ENCODE measurements around the gene PACS1.
"Not testable (repeated sequence)": the region's sequence is repeated elsewhere in the genome, so short reads cannot be mapped to it uniquely, and the experiment has no call there.

Gene PACS1

DNA sequence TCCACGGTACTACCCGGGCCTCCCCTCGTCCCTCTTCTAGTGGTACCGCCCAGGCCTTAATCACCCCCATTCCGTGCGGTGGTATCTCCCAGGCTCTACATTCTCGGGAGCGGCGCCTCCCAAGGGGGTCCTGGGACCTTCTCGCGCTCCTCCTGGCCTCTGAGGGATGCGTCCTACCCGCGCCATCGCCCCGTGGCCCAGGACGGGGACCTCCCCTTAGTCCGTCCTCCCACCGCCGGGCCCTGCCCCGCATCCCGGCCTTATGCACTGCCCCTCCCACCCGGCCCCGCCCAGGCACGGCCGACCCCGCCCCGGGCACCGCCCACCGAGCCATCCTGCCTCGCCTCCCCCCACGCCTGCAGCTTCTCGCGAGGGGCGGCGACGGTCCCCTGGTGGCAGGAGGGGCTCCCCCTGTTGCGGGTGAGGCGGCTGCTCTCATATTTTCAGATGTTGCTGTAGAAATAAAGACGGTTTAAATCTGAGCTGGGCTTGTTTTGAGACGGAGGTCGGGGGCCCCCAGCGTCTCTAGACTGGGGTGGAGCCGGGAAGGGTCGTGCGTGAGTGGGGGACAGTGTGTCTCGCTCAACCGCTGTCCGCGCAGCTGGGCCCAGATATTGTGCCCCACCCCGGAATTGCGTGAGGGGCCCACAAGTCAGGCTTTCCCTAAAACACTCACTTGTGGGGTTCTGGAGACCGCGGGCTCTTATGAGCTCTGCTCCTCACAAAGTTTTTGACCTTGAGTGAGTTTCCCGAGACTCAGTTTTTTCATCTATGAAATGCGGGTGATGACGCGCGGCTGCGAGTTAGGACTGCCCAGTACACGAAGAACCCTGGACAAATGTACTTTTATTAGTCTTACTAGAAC, 197.5 kb downstream of the PACS1 start:
- Histone ChIP-seq H3K36me3 (ENCODE audit: control insufficient read depth in 2 of 2, insufficient read depth in 2 of 2, low read length in 2 of 2) (peaks cover 30% of the 10 kb centered on the region in 2 donors), H3K4me1 (ENCODE audit: control insufficient read depth, insufficient read depth, low read length) (peaks cover 39% of the 10 kb centered on the region)

DNA sequence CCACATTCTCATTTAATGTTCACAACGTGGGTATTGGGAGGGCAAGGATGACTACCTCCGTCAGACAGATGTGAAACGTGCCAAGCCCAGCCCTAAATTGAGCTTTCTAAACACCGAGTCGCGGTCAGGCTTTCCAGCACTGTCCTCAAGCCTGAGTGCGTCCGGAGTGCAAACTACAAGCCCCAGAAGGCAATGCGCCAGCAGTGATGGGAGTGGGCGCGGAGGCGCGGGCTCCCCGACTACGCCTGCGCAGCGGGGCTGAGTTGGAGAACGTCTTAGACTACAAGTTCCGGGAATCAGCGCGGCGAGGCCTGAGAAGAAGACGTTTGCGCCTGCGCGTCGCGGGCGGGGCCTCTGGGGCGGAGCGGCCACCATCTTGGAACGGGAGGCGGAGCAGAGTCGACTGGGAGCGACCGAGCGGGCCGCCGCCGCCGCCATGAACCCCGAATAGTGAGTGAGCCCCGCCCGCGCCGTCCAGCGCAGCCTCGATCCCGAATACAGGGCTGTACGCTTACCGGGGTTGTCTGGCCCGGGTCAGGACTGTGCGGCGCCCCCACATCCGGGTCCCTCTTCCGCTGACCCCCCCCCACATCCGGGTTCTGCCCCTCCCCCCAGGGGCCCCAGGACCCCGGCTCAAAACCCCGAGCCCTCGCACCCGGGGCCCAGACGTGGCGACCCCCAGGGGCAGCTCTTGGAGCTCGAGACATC, 198.3 kb downstream of the PACS1 start, which contains the start of gene RAB1B:
RAB1B (plus strand) TSS at position 396 of the 708 bp plus-strand sequence; CDS start at position 437, 41 bp downstream.
- H3K4me1 ChIP-seq (ENCODE audit: control insufficient read depth, insufficient read depth, low read length) = peaks cover 39% of the 10 kb centered on the region
- peak within 1 kb of the TSS; percentile 77 to 91 for H3K4me3 ChIP-seq (ENCODE audit: low read length in 2 of 2)
- H3K27me3 ChIP-seq (ENCODE audit: control insufficient read depth in 1 of 2, insufficient read depth in 2 of 2, low read length in 2 of 2) = no peaks in the 10 kb centered on the region
- H3K9me3 ChIP-seq (ENCODE audit: control insufficient read depth in 2 of 2, low read length in 2 of 2) = no peaks in the 10 kb centered on the region
- peak within 1 kb of the TSS; percentile 77 to 98 for H3K9ac ChIP-seq (ENCODE audit: low read length in 2 of 2)
- peaks cover 31% of the 10 kb centered on the region in 2 donors for H3K36me3 ChIP-seq (ENCODE audit: control insufficient read depth in 2 of 2, insufficient read depth in 2 of 2, low read length in 2 of 2)
- H3K27ac ChIP-seq (ENCODE audit: low read length) = peak within 1 kb of the TSS; percentile 98

More for the DNA sequence above, 197.5 kb downstream of the PACS1 start:
- H3K9ac ChIP-seq (ENCODE audit: low read length in 2 of 2) = peak overlapping the region; percentile 77 to 98
- no peaks in the 10 kb centered on the region for H3K9me3 ChIP-seq (ENCODE audit: control insufficient read depth in 2 of 2, low read length in 2 of 2)
- H3K27me3 ChIP-seq (ENCODE audit: control insufficient read depth in 1 of 2, insufficient read depth in 2 of 2, low read length in 2 of 2) = no peaks in the 10 kb centered on the region
- peak overlapping the region; percentile 98 for H3K27ac ChIP-seq (ENCODE audit: low read length)
- H3K4me3 ChIP-seq (ENCODE audit: low read length in 2 of 2) = peak overlapping the region; percentile 77 to 91

DNA sequence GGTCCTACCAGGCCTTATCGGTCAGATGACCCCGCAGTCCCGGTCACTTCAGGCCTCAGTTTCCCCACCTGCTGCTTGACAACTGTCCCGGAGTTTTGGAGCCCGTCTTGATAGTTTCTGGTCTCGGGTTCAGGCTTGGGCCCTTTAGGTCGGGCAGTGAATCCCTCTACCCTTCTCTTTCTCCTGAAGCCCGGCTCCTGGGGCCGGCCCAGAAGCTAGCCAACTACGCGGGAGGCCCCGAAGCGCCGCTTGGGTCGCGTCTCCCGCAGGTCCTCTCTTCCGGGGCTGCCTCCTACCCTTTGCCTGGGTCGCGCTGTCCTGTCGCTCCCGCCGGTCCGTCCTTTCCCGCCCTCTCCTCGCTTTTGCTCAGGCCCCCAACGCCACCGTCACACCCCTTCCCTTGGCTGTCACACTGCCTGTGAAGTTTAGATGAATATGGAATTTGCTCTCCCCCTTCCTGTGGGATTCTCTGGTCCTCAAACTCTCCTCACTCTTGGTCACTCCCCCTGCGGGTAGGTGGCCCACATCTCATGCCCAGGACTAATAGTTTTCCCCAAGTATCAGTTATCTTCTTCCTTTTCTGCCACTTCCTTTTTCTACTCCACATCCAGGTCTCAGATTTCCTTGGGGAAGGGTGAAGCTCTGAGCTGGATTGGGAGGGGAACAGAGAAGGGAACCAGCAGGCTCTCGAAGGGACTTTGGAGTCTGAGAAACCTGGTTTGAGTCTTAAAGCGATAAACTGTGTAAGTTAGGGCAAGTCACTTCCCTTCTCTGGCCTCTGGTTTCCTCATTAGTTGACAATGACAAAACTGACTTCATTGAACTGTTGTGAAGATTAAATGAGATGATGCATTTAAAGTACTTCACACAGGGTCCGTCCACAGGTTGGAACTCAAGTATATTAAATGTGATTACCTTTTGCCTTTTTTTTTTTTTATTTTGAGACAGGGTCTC, 199.2 kb downstream of the PACS1 start:
- peak overlapping the region; percentile 54 to 91 for H3K4me3 ChIP-seq (ENCODE audit: low read length in 2 of 2)
- H3K9me3 ChIP-seq (ENCODE audit: control insufficient read depth in 2 of 2, low read length in 2 of 2) = no peaks in the 10 kb centered on the region
- H3K36me3 ChIP-seq (ENCODE audit: control insufficient read depth in 2 of 2, insufficient read depth in 2 of 2, low read length in 2 of 2) = peaks cover 31 to 37% of the 10 kb centered on the region in 2 donors
- peak overlapping the region; percentile 98 for H3K27ac ChIP-seq (ENCODE audit: low read length)
- peak overlapping the region; percentile 77 to 98 for H3K9ac ChIP-seq (ENCODE audit: low read length in 2 of 2)
- H3K27me3 ChIP-seq (ENCODE audit: control insufficient read depth in 1 of 2, insufficient read depth in 2 of 2, low read length in 2 of 2) = no peaks in the 10 kb centered on the region
- H3K4me1 ChIP-seq (ENCODE audit: control insufficient read depth, insufficient read depth, low read length) = peaks cover 39% of the 10 kb centered on the region

DNA sequence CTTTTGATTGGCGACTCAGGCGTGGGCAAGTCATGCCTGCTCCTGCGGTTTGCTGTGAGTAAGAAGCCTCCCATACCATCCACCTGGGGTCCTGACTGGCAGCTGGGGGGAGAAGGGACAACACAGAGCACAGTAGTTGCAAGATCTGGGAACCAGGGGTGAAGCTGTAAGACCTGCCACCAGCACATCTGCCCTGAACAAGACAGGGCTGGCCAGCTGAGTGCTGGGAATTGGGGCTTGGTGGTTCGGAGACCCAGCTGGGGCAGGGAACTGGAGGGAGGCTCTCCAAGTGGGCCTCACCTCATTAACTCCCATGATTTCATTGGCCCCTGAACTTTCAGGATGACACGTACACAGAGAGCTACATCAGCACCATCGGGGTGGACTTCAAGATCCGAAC, 201.7 kb downstream of the PACS1 start:
- no peak overlapping the region for H3K27ac ChIP-seq (ENCODE audit: low read length)
- no peaks in the 10 kb centered on the region for H3K27me3 ChIP-seq (ENCODE audit: control insufficient read depth in 1 of 2, insufficient read depth in 2 of 2, low read length in 2 of 2)
- peaks cover 44% of the 10 kb centered on the region in 2 donors for H3K36me3 ChIP-seq (ENCODE audit: control insufficient read depth in 2 of 2, insufficient read depth in 2 of 2, low read length in 2 of 2)
- H3K4me1 ChIP-seq (ENCODE audit: control insufficient read depth, insufficient read depth, low read length) = peaks cover 26% of the 10 kb centered on the region
- no peak overlapping the region for H3K9ac ChIP-seq (ENCODE audit: low read length in 2 of 2)
- H3K4me3 ChIP-seq (ENCODE audit: low read length in 2 of 2) = no peak overlapping the region
- no peaks in the 10 kb centered on the region for H3K9me3 ChIP-seq (ENCODE audit: control insufficient read depth in 2 of 2, low read length in 2 of 2)

DNA sequence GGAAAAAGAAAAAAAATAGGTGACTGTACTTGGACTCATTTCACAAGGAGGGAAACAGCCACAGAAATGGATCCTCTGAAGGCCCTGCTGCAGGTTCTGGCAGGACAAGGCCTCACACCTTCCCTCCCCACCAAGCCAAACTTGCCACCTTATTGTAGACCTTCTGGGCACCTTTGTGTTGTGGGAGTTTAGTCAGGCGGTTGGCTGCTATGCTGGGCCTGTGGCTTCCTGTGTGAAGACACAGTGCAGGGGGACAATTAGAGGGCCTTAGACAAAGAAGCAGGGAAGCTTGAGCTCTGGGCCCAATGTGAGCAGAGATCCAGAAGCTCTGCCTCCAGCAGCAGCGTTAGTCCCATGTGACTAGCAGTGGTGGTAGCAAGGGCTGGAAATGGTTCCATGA, 202.5 kb downstream of the PACS1 start:
- no peak overlapping the region for H3K27ac ChIP-seq (ENCODE audit: low read length)
- H3K9ac ChIP-seq (ENCODE audit: low read length in 2 of 2) = no peak overlapping the region
- H3K9me3 ChIP-seq (ENCODE audit: control insufficient read depth in 2 of 2, low read length in 2 of 2) = no peaks in the 10 kb centered on the region
- H3K36me3 ChIP-seq (ENCODE audit: control insufficient read depth in 2 of 2, insufficient read depth in 2 of 2, low read length in 2 of 2) = peaks cover 44% of the 10 kb centered on the region in 2 donors
- no peaks in the 10 kb centered on the region for H3K27me3 ChIP-seq (ENCODE audit: control insufficient read depth in 1 of 2, insufficient read depth in 2 of 2, low read length in 2 of 2)
- no peak overlapping the region for H3K4me3 ChIP-seq (ENCODE audit: low read length in 2 of 2)
- peaks cover 24% of the 10 kb centered on the region for H3K4me1 ChIP-seq (ENCODE audit: control insufficient read depth, insufficient read depth, low read length)

DNA sequence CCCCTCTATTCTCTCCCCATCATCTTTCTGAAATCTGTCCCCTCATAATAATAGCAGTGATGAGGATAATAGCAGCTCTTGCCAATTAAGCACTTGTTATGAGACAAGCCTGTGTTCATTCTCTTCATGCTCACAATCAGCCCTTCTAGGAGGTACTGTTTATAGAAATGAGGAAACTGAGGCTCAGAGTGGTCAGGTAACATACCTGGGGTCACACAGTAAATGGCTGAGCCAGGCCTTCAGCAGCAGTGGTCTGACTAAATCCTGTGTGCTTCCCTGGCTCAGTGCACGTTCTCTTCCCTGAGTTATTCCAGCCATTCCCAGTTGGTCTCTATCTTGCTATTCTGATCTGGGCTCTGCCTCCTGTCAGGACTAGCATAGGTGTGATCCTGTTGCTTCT, 204.1 kb downstream of the PACS1 start:
- Histone ChIP-seq H3K9ac (ENCODE audit: low read length in 2 of 2) (no peak overlapping the region), H3K27ac (ENCODE audit: low read length) (no peak overlapping the region), H3K4me3 (ENCODE audit: low read length in 2 of 2) (no peak overlapping the region), H3K36me3 (ENCODE audit: control insufficient read depth in 2 of 2, insufficient read depth in 2 of 2, low read length in 2 of 2) (peaks cover 44% of the 10 kb centered on the region in 2 donors), H3K27me3 (ENCODE audit: control insufficient read depth in 1 of 2, insufficient read depth in 2 of 2, low read length in 2 of 2) (no peaks in the 10 kb centered on the region), H3K4me1 (ENCODE audit: control insufficient read depth, insufficient read depth, low read length) (peaks cover 21% of the 10 kb centered on the region), H3K9me3 (ENCODE audit: control insufficient read depth in 2 of 2, low read length in 2 of 2) (no peaks in the 10 kb centered on the region)

DNA sequence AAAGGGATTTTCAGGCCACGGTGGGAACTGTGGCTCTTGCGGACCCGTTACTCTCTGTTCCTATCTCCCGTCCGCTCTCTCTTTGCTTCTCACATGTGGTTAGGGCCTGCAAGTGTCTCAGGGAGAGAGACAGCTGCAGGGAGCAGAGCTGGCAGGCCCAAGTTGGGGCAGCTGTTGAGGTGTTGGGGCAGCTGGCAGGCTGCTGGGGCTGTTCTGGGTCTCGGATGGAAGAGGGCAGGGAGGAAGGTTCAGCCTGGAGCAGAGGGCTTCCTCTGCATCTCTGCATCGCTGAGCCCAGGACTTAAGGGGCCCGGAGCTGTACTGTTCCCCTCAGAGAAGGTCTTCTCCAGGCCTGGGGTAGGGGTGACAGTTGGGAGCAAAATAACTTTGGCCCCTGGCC, 205.3 kb downstream of the PACS1 start:
- H3K4me1 ChIP-seq (ENCODE audit: control insufficient read depth, insufficient read depth, low read length) = peaks cover 10% of the 10 kb centered on the region
- no peak overlapping the region for H3K4me3 ChIP-seq (ENCODE audit: low read length in 2 of 2)
- H3K9ac ChIP-seq (ENCODE audit: low read length in 2 of 2) = no peak overlapping the region
- no peaks in the 10 kb centered on the region for H3K9me3 ChIP-seq (ENCODE audit: control insufficient read depth in 2 of 2, low read length in 2 of 2)
- no peak overlapping the region for H3K27ac ChIP-seq (ENCODE audit: low read length)
- peaks cover 44% of the 10 kb centered on the region in 2 donors for H3K36me3 ChIP-seq (ENCODE audit: control insufficient read depth in 2 of 2, insufficient read depth in 2 of 2, low read length in 2 of 2)
- no peaks in the 10 kb centered on the region for H3K27me3 ChIP-seq (ENCODE audit: control insufficient read depth in 1 of 2, insufficient read depth in 2 of 2, low read length in 2 of 2)

DNA sequence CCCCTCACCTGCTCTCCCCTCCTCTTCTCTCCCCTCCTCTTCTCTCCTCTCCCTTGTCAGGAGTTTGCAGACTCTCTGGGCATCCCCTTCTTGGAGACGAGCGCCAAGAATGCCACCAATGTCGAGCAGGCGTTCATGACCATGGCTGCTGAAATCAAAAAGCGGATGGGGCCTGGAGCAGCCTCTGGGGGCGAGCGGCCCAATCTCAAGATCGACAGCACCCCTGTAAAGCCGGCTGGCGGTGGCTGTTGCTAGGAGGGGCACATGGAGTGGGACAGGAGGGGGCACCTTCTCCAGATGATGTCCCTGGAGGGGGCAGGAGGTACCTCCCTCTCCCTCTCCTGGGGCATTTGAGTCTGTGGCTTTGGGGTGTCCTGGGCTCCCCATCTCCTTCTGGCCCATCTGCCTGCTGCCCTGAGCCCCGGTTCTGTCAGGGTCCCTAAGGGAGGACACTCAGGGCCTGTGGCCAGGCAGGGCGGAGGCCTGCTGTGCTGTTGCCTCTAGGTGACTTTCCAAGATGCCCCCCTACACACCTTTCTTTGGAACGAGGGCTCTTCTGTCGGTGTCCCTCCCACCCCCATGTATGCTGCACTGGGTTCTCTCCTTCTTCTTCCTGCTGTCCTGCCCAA, 206.0 kb downstream of the PACS1 start:
- Histone ChIP-seq H3K4me3 (ENCODE audit: low read length in 2 of 2) (no peak overlapping the region), H3K9ac (ENCODE audit: low read length in 2 of 2) (no peak overlapping the region), H3K9me3 (ENCODE audit: control insufficient read depth in 2 of 2, low read length in 2 of 2) (no peaks in the 10 kb centered on the region), H3K27me3 (ENCODE audit: control insufficient read depth in 1 of 2, insufficient read depth in 2 of 2, low read length in 2 of 2) (no peaks in the 10 kb centered on the region), H3K4me1 (ENCODE audit: control insufficient read depth, insufficient read depth, low read length) (peaks cover 8% of the 10 kb centered on the region), H3K36me3 (ENCODE audit: control insufficient read depth in 2 of 2, insufficient read depth in 2 of 2, low read length in 2 of 2) (peaks cover 42 to 44% of the 10 kb centered on the region in 2 donors), H3K27ac (ENCODE audit: low read length) (no peak overlapping the region)

DNA sequence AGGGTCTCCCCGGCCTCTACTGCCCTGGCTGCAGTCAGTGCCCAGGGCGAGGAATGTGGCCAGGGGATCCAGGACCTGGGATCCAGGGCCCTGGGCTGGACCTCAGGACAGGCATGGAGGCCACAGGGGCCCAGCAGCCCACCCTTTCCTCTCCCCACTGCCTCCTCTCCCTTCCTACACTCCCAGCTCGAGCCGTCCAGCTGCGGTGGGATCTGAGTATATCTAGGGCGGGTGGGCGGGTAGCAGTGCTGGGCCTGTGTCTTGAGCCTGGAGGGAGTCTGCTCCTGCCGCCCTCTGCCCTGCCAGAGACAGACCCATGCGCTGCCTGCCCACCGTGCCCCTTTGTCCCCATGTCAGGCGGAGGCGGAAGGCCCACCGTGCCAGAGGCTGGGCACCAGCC, 206.5 kb downstream of the PACS1 start:
- not testable (repeated sequence) for H3K27me3 ChIP-seq (ENCODE audit: control insufficient read depth in 1 of 2, insufficient read depth in 2 of 2, low read length in 2 of 2); H3K9me3 ChIP-seq (ENCODE audit: control insufficient read depth in 2 of 2, low read length in 2 of 2); H3K9ac ChIP-seq (ENCODE audit: low read length in 2 of 2); H3K27ac ChIP-seq (ENCODE audit: low read length); H3K4me3 ChIP-seq (ENCODE audit: low read length in 2 of 2); H3K4me1 ChIP-seq (ENCODE audit: control insufficient read depth, insufficient read depth, low read length)
- peaks cover 41 to 44% of the 10 kb centered on the region in 2 donors for H3K36me3 ChIP-seq (ENCODE audit: control insufficient read depth in 2 of 2, insufficient read depth in 2 of 2, low read length in 2 of 2)

DNA sequence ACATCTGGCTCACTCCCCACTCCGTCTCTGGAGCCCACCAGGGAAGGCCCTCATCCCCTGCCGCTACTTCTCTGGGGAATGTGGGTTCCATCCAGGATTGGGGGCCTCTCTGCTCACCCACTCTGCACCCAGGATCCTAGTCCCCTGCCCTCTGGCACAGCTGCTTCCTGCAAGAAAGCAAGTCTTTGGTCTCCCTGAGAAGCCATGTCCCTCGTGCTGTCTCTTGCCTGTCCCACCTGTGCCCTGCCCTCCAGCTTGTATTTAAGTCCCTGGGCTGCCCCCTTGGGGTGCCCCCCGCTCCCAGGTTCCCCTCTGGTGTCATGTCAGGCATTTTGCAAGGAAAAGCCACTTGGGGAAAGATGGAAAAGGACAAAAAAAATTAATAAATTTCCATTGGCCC, 207.0 kb downstream of the PACS1 start:
- peaks cover 37 to 39% of the 10 kb centered on the region in 2 donors for H3K36me3 ChIP-seq (ENCODE audit: control insufficient read depth in 2 of 2, insufficient read depth in 2 of 2, low read length in 2 of 2)
- not testable (repeated sequence) for H3K4me1 ChIP-seq (ENCODE audit: control insufficient read depth, insufficient read depth, low read length); H3K9me3 ChIP-seq (ENCODE audit: control insufficient read depth in 2 of 2, low read length in 2 of 2); H3K27me3 ChIP-seq (ENCODE audit: control insufficient read depth in 1 of 2, insufficient read depth in 2 of 2, low read length in 2 of 2); H3K9ac ChIP-seq (ENCODE audit: low read length in 2 of 2); H3K27ac ChIP-seq (ENCODE audit: low read length); H3K4me3 ChIP-seq (ENCODE audit: low read length in 2 of 2)
